OCI-LY1 (cell line): ENCODE data around the gene LYL1.

Experiments
- CTCF ChIP-seq: fragments of 200-600 bp; sonication (generic), shearing (Covaris generic); IDR thresholded peaks from 2 replicates; pipeline ENCODE4 v1.5.1; 2017; ENCODE audit warnings: mild to moderate bottlenecking, antibody characterized with exemption, low read length, moderate library complexity, mixed read lengths
- EZH2 ChIP-seq: fragments of 200-600 bp; sonication (generic), shearing (Covaris generic); IDR thresholded peaks from 2 replicates; pipeline ENCODE4 v1.8.0; 2017; ENCODE audit warnings: borderline replicate concordance, mixed run types, mild to moderate bottlenecking, antibody characterized with exemption, low read length, moderate library complexity, mixed read lengths

GRCh38 chr19:13104848-13105711 lies 2.4 kb upstream of the LYL1 start:
- TF ChIP-seq CTCF (no peak), EZH2 (no peak)
